Neural crest cell (in vitro differentiated cells): ENCODE results near the gene PNPLA5. TPM values are rescaled to one million over a fixed set of nuclear protein-coding genes. Genes with fewer than 3 reads are reported as not detected.

Experiments
- DNase-seq: peaks from one replicate; pipeline ENCODE4 v3.0.0; 2021; ENCODE audit warnings: low read depth, mixed read lengths, low spot score
- H3K27ac Mint-ChIP-seq: one replicate; pipeline ENCODE4 v1.8.0; 2021; ENCODE audit warnings: mild to moderate bottlenecking, mixed read lengths; ENCODE audit not compliant: unreplicated experiment
- H3K27me3 Mint-ChIP-seq: 2 replicates; pipeline ENCODE4 v1.8.0; 2021; ENCODE audit warnings: low read depth, mild to moderate bottlenecking, mixed read lengths
- H3K36me3 Mint-ChIP-seq: 2 replicates; pipeline ENCODE4 v1.8.0; 2021; ENCODE audit warnings: low read depth, mild to moderate bottlenecking, mixed read lengths
- H3K4me1 Mint-ChIP-seq: 2 replicates; pipeline ENCODE4 v1.8.0; 2021; ENCODE audit warnings: mixed read lengths
- H3K4me3 Mint-ChIP-seq: one replicate; pipeline ENCODE4 v1.8.0; 2021; ENCODE audit warnings: mild to moderate bottlenecking, mixed read lengths
- H3K9me3 Mint-ChIP-seq: 2 replicates; pipeline ENCODE4 v1.8.0; 2021; ENCODE audit warnings: mixed read lengths
- total RNA-seq: library from RNA; stranded (reverse); gene quantifications from 2 replicates; pipeline ENCODE4 v1.2.1, GENCODE V29; 2021
- TF ChIP-seq, protein P1 (sequence below): fragments of 200-600 bp; sonication (generic); conservative IDR thresholded peaks from 2 replicates; pipeline ENCODE4 v1.5.0; 2021; ENCODE audit warnings: antibody characterized with exemption, mild to moderate bottlenecking

Gene PNPLA5
- total RNA-seq, 1 donor from 2014 or later, result not detected

DNA sequence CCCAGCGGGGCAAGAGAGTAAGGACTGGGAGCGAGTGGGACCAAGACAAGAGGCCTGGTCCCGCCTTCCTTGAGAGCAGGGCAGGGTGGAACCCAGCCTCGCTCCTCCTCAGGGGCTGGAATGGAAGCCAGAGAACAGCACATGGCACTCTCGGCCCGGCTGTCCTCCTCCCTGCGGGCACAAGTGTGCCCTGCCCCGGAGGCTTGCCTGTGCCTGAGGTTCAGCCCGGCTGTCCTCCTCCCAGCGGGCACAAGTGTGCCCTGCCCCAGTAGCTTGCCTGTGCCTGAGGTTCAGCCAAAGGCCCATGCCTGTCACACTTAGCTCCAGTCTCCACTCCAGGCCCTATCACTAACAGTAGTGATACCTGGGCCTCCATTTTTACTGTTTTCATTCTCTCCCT lies 53.7 kb downstream of the PNPLA5 start:
- Mint-ChIP-seq H3K9me3 (no peaks in the 10 kb centered on the region), H3K36me3 (no peaks in the 10 kb centered on the region), H3K4me1 (no peaks in the 10 kb centered on the region), H3K27me3 (no peaks in the 10 kb centered on the region), H3K4me3 (no peak overlapping the region), H3K27ac (no peak overlapping the region)
- no peak for DNase-seq
- TF ChIP-seq, protein P1, sequence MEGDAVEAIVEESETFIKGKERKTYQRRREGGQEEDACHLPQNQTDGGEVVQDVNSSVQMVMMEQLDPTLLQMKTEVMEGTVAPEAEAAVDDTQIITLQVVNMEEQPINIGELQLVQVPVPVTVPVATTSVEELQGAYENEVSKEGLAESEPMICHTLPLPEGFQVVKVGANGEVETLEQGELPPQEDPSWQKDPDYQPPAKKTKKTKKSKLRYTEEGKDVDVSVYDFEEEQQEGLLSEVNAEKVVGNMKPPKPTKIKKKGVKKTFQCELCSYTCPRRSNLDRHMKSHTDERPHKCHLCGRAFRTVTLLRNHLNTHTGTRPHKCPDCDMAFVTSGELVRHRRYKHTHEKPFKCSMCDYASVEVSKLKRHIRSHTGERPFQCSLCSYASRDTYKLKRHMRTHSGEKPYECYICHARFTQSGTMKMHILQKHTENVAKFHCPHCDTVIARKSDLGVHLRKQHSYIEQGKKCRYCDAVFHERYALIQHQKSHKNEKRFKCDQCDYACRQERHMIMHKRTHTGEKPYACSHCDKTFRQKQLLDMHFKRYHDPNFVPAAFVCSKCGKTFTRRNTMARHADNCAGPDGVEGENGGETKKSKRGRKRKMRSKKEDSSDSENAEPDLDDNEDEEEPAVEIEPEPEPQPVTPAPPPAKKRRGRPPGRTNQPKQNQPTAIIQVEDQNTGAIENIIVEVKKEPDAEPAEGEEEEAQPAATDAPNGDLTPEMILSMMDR, result no peak

DNA sequence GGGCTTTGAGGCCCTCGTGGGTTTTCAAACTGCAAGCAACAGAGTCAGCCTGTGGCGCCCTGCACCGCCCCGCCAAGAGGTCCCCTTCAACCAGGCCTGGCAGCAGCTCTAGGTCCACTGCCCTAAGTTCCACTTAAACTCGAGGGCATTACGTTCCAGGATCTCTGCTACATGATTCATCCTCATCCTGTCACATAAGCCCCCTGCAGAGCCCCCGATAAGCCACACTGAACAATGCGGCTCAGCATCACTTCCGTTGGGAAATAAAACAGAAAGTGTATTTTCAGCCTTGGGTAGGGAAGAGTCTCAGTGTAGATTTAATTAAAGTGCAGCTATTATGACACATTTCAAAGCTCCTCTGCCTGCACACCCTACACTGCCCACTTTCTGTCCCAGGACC lies 54.1 kb downstream of the PNPLA5 start:
- H3K27me3 Mint-ChIP-seq, result no peaks in the 10 kb centered on the region
- no peak overlapping the region for H3K4me3 Mint-ChIP-seq
- H3K4me1 Mint-ChIP-seq, result no peaks in the 10 kb centered on the region
- no peaks in the 10 kb centered on the region for H3K9me3 Mint-ChIP-seq
- DNase-seq, result no peak
- no peak overlapping the region for H3K27ac Mint-ChIP-seq
- TF ChIP-seq, protein P1, result no peak
- no peaks in the 10 kb centered on the region for H3K36me3 Mint-ChIP-seq

DNA sequence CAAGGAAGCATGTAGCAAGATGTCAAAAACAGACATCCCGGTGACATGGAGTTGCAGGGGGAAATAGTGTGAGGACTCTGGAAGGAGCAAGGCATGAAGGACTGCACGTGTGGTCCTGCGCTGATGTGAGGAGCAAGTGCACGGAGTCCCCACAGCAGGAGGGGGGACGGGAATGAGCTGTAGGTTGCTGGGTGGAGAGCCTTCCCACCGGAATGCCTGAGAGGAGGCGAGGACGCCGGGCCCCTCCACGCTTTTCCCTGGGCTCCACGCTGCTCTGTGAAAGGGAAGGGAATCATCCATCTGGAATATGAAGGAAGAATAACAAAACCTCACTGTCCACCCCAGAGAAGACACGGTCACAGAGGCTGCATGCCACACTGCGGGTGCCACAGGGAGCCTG lies 56.1 kb downstream of the PNPLA5 start:
- H3K36me3 Mint-ChIP-seq, result no peaks in the 10 kb centered on the region
- no peaks in the 10 kb centered on the region for H3K27me3 Mint-ChIP-seq
- TF ChIP-seq, protein P1, result no peak
- no peak for DNase-seq
- no peaks in the 10 kb centered on the region for H3K9me3 Mint-ChIP-seq
- H3K4me3 Mint-ChIP-seq, result no peak overlapping the region
- no peak overlapping the region for H3K27ac Mint-ChIP-seq
- H3K4me1 Mint-ChIP-seq, result no peaks in the 10 kb centered on the region

DNA sequence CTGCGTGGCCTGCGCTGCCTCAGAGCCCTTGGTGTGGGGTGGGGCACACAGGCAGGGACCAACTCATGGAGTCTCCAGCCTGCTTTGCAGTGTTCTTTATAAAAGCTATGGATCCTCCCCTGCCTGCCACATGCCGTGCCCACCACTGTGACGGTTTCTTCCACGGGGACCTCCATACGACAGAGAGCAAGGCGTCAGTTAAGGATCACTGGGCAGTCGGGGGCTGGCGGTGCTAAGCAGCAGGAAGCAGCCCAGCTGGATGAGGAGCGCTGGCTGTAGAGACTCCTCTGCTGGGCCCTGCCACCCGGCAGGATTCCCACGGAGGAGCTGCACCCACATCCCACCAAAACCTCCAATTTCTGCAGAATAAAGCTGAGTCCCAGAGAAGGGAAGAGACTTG lies 56.6 kb downstream of the PNPLA5 start:
- Mint-ChIP-seq H3K4me1 (no peaks in the 10 kb centered on the region), H3K4me3 (no peak overlapping the region), H3K27me3 (no peaks in the 10 kb centered on the region), H3K27ac (no peak overlapping the region), H3K36me3 (no peaks in the 10 kb centered on the region), H3K9me3 (no peaks in the 10 kb centered on the region)
- TF ChIP-seq, protein P1, result no peak
- no peak for DNase-seq

DNA sequence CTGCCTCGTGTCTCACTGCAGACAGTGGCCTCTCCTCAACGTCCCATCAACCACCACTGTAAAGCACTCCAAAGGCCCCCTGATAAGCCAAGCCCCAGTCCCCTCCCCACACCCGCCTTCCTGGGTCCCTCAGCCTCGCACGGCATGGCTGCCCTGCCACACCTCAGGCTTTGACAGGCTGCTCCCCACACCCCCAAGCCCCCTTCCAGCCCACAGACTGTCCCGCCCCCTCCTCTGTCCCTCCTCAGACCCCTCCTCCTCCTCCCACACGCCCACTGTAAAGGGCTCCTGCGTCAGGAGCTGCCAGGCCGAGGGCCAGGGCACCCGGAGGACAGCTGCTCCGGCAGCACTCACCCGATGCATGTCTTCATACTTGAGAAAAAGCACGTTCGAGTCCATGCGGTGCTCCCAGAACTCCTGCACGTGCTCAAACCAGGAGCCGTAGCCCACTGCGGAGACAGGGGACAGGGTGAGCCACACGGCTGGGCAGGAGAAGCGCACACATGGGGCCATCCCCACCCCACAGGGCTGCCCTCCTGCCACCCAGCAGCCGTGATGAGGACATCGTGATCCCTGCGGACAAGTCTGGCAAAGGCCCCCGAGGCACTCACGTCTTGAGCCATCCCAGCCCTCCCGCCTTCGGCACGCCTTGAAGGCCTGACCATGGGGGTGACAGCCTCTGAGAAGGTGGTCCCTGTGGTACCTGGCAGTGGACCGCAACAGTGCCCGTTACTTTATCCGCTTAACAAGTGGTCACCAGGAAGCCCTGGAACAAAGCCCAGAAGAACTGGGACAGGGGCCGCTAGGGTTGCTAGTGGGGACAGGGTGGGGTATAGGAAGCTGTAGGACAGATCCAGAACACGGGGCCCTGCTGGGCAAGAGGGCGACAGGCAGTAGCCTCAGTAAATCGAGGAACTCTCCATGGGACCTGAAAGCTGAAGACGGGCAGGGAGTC lies 58.2 kb downstream of the PNPLA5 start:
- no peak overlapping the region for H3K27ac Mint-ChIP-seq

More for the DNA sequence above, 58.2 kb downstream of the PNPLA5 start:
- Mint-ChIP-seq H3K4me1 (no peaks in the 10 kb centered on the region), H3K27me3 (no peaks in the 10 kb centered on the region), H3K4me3 (no peak overlapping the region), H3K9me3 (no peaks in the 10 kb centered on the region), H3K36me3 (no peaks in the 10 kb centered on the region)
- TF ChIP-seq, protein P1, result no peak
- DNase-seq, result no peak
